Sigmoid colon (tissue), 7 donors: ENCODE measurements around the gene BMPER. TPM values are rescaled to one million over a fixed set of nuclear protein-coding genes. Genes with fewer than 3 reads are reported as not detected.
"Not testable (repeated sequence)": the region's sequence is repeated elsewhere in the genome, so short reads cannot be mapped to it uniquely, and the experiment has no call there.

Experiments
- DNase-seq: peaks from one replicate; pipeline ENCODE4 v3.0.0-alpha.2; 2019
- H3K27ac ChIP-seq, 4 donors: fragments of 200-600 bp; sonication (generic); one replicate each; pipeline ENCODE4 v1.5.1; 2016 to 2019; ENCODE audit warnings: mild to moderate bottlenecking in 1 of 4
- H3K27me3 ChIP-seq, 3 donors: fragments of 200-600 bp; sonication (generic); one replicate each; pipeline ENCODE4 v1.5.1; 2019; ENCODE audit warnings: mild to moderate bottlenecking in 1 of 3
- H3K36me3 ChIP-seq, 4 donors: fragments of 200-600 bp; sonication (generic); one replicate each; pipeline ENCODE4 v1.5.1; 2016 to 2019
- H3K4me1 ChIP-seq, 4 donors: fragments of 200-600 bp; sonication (generic); one replicate each; pipeline ENCODE4 v1.5.1; 2017 to 2019
- H3K4me3 ChIP-seq, 4 donors: fragments of 200-600 bp; sonication (generic); one replicate each; pipeline ENCODE4 v1.5.1; 2017 to 2019; ENCODE audit warnings: mild to moderate bottlenecking in 2 of 4, moderate library complexity in 1 of 4
- H3K9me3 ChIP-seq, 4 donors: fragments of 200-600 bp in 3 of 4; sonication (generic) in 3 of 4; one replicate each; pipeline versions ENCODE4 v1.5.1 to v1.6.1; 2013 to 2019
- EP300 ChIP-seq, 4 donors: sonication (generic); formaldehyde crosslinking; IDR thresholded peaks; one replicate each; pipeline ENCODE4 v1.6.1; 2017; ENCODE audit warnings: antibody characterized with exemption in 4 of 4
- POLR2A ChIP-seq, 2 donors: fragments of 450-650 bp; IDR thresholded peaks; one replicate each; pipeline ENCODE4 v1.6.1; 2016; ENCODE audit warnings: antibody characterized with exemption in 2 of 2, mild to moderate bottlenecking in 2 of 2, moderate library complexity in 2 of 2
- POLR2AphosphoS5 ChIP-seq, 4 donors: sonication (generic); formaldehyde crosslinking; IDR thresholded peaks; one replicate each; pipeline ENCODE4 v1.6.1; 2017; ENCODE audit warnings: antibody characterized with exemption in 4 of 4
- WGBS, 2 donors: extraction: QIAGEN DNeasy Blood & Tissue Kit; methylation state at CpG; one replicate each; pipeline ENCODE4 v1.1.7; 2013; 5-methylcytosine and 5-hydroxymethylcytosine counted together
- intact Hi-C: fragments of 100-400 bp; cut with DNase I; formaldehyde crosslinking; loops from one replicate; pipeline ENCODE4 v1.15.1; 2023
- polyA plus RNA-seq, 3 donors: library from polyadenylated mRNA; stranded (reverse); fragments of 200-250 nt; gene quantifications; one replicate each; pipeline ENCODE4 v1.2.3, GENCODE V29; 2013
- total RNA-seq, 4 donors: library from RNA; depleted of rRNA; stranded (reverse); fragments of >200 nt; gene quantifications; one replicate each; pipeline ENCODE4 v1.1.0, GENCODE V29; 2016
- TF ChIP-seq, protein P1 (sequence below), 4 experiments: fragments of 450-650 bp in 3 of 4; fragments of 200-600 bp in 1 of 4; IDR thresholded peaks; one replicate each; pipeline ENCODE4 v1.5.1; 2016 to 2019; ENCODE audit warnings: antibody characterized with exemption in 4 of 4, mild to moderate bottlenecking in 3 of 4, moderate library complexity in 2 of 4
- donor health status: healthy with polysubstance abuse.
- donor health status: Bipolar disorder and iron deficiency.
- donor health status: healthy.

Gene BMPER
- total and polyA plus RNA-seq, 7 donors = 0.51 to 3.1 (median 1.6) TPM; not detected in 1

DNA sequence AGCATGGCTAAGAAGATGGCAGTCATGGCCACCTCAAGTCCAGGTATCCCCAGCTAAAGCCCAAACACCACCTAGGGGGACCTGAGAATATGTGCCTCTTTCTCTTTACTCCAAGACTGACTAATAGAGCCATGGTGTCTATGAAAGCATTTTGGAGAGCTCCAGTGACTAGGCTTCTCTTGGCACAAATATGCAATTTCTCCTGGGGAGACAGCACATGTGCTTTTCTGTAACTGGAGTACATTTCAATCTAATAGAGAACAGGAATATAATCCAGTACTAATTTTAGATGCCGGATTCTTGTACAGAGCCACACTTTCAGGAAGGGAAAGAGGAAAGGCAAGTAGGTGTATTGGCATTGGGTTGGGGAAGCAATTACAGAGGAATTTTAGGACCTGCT lies 260.1 kb downstream of the BMPER start:
- TF ChIP-seq, protein P1, sequence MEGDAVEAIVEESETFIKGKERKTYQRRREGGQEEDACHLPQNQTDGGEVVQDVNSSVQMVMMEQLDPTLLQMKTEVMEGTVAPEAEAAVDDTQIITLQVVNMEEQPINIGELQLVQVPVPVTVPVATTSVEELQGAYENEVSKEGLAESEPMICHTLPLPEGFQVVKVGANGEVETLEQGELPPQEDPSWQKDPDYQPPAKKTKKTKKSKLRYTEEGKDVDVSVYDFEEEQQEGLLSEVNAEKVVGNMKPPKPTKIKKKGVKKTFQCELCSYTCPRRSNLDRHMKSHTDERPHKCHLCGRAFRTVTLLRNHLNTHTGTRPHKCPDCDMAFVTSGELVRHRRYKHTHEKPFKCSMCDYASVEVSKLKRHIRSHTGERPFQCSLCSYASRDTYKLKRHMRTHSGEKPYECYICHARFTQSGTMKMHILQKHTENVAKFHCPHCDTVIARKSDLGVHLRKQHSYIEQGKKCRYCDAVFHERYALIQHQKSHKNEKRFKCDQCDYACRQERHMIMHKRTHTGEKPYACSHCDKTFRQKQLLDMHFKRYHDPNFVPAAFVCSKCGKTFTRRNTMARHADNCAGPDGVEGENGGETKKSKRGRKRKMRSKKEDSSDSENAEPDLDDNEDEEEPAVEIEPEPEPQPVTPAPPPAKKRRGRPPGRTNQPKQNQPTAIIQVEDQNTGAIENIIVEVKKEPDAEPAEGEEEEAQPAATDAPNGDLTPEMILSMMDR (IDR thresholded peaks at IDR 0.05) = no peak
- TF ChIP-seq EP300 (IDR thresholded peaks at IDR 0.05) (no peak), POLR2A (IDR thresholded peaks at IDR 0.05) (no peak), POLR2AphosphoS5 (IDR thresholded peaks at IDR 0.05) (no peak)
- Histone ChIP-seq H3K27me3 (no peaks in the 10 kb centered on the region), H3K27ac (no peak overlapping the region), H3K4me1 (no peaks in the 10 kb centered on the region), H3K4me3 (no peak overlapping the region), H3K36me3 (no peaks in the 10 kb centered on the region), H3K9me3 (no peaks in the 10 kb centered on the region)
- DNase-seq = no peak
- intact Hi-C loops = no loop called here
- WGBS, 2 donors = 88 to 92% methylated on average over 1 of the region's 1 CpG

DNA sequence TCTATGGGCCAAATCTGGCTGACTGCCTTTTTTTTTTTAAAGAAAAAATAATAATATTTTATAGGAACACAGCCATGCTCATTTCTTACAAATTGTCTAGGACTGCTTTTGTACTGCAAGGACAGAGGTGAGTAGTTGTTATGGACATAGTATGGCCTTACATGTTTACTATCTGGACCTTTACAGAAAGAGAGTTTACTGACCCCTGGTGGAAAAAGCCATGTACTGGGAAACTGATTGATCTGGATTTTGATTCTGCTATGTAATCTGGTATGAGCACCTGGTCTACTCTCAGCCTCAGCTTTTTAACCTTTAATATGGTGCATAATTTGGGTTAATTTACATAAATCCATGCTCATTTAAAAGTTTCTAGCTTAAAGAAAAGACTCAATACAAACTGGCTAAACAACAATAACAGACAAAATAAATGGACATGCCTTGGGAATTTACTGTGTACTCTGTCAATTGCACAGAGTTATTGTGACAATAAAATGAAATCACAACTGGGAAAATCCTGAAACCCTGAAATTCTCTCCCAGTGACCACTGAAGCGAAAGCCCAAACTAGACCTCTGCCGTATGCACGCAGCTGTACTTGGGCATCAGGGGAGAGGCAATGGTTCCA lies 260.7 kb downstream of the BMPER start:
- WGBS, 2 donors = 93 to 99% methylated on average over 3 of the region's 3 CpGs
- TF ChIP-seq, protein P1 (IDR thresholded peaks at IDR 0.05) = peak in 2 of 4 experiments; percentile 10 to 30
- TF ChIP-seq EP300 (IDR thresholded peaks at IDR 0.05) = no peak
- no peaks in the 10 kb centered on the region for H3K9me3 ChIP-seq
- no peaks in the 10 kb centered on the region for H3K36me3 ChIP-seq
- intact Hi-C loops = no loop called here
- H3K4me3 ChIP-seq = no peak overlapping the region
- no peaks in the 10 kb centered on the region for H3K27me3 ChIP-seq
- no peak for DNase-seq
- H3K27ac ChIP-seq = no peak overlapping the region
- H3K4me1 ChIP-seq = no peaks in the 10 kb centered on the region

DNA sequence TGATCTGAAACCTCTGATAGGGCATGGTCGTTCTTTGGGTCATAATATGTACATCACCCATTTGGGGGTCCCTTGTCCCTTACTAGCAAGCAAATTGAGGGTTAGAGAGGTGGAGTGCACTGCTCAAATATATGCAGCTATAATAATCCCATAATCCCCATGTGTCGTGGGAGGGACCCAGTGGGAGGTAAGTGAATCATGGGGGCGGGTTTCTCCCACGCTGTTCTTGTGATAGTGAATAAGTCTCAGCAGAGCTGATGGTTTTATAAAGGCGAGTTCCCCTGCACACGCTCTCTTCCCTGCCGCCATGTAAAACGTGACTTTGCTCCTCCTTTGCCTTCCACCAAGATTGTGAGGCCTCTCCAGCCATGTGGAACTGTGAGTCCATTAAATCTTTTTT lies 262.7 kb downstream of the BMPER start:
- intact Hi-C loops = no loop called here
- H3K4me3 ChIP-seq = no peak overlapping the region
- H3K9me3 ChIP-seq = no peaks in the 10 kb centered on the region
- DNase-seq = no peak
- WGBS, 2 donors = 74 to 78% methylated on average over 8 of the region's 8 CpGs
- no peak for TF ChIP-seq POLR2A (IDR thresholded peaks at IDR 0.05)
- no peak for TF ChIP-seq EP300 (IDR thresholded peaks at IDR 0.05)
- TF ChIP-seq POLR2AphosphoS5 (IDR thresholded peaks at IDR 0.05) = no peak
- TF ChIP-seq, protein P1 (IDR thresholded peaks at IDR 0.05) = no peak
- no peaks in the 10 kb centered on the region for H3K36me3 ChIP-seq
- no peak overlapping the region for H3K27ac ChIP-seq
- no peaks in the 10 kb centered on the region for H3K27me3 ChIP-seq
- no peaks in the 10 kb centered on the region for H3K4me1 ChIP-seq

DNA sequence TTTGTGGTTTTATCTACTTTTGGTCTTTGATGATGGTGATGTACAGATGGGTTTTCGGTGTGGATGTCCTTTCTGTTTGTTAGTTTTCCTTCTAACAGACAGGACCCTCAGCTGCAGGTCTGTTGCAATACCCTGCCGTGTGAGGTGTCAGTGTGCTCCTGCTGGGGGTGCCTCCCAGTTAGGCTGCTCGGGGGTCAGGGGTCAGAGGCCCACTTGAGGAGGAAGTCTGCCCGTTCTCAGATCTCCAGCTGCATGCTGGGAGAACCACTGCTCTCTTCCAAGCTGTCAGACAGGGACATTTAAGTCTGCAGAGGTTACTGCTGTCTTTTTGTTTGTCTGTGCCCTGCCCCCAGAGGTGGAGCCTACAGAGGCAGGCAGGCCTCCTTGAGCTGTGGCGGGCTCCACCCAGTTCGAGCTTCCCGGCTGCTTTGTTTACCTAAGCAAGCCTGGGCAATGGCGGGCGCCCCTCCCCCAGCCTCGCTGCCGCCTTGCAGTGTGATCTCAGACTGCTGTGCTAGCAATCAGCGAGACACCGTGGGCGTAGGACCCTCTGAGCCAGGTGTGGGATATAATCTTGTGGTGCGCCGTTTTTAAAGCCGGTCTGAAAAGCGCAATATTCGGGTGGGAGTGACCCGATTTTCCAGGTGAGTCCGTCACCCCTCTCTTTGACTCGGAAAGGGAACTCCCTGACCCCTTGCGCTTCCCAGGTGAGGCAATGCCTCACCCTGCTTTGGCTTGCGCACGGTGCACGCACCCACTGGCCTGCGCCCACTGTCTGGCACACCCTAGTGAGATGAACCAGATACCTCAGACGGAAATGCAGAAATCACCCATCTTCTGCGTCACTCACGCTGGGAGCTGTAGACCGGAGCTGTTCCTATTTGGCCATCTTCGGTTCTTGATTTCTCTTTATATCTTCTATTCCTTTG lies 269.6 kb downstream of the BMPER start:
- H3K9me3 ChIP-seq, H3K4me1 ChIP-seq, intact Hi-C loops, H3K27ac ChIP-seq, DNase-seq, H3K36me3 ChIP-seq, H3K27me3 ChIP-seq, H3K4me3 ChIP-seq: not testable (repeated sequence)
- 64 to 67% methylated on average over 29 of the region's 32 CpGs for WGBS, 2 donors

DNA sequence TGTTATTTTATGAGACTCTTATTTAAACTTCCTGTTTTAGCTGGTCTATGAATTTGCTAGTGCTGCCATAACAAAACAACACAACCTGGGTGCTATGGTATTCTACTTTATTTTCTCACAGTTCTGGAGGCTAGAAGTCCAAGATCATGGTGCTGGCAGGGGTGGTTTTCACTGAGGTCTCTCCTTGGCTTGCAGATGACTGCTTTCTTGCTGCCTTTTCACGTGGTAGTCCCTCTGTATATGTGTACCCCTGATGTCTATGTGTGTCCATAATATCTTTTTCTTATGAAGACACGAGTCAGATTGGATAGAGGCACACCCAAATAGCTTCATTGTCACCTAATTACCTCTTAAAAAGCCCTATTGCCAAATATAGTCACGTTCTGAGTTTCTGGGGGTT lies 270.5 kb downstream of the BMPER start:
- peaks cover 0 to 5% (median 0%) of the 10 kb centered on the region in 4 donors for H3K9me3 ChIP-seq
- no peak for TF ChIP-seq POLR2AphosphoS5 (IDR thresholded peaks at IDR 0.05)
- TF ChIP-seq, protein P1 (IDR thresholded peaks at IDR 0.05) = no peak
- TF ChIP-seq EP300 (IDR thresholded peaks at IDR 0.05) = no peak
- no peak for TF ChIP-seq POLR2A (IDR thresholded peaks at IDR 0.05)
- DNase-seq = no peak
- no peak overlapping the region for H3K4me3 ChIP-seq
- intact Hi-C loops = no loop called here
- H3K4me1 ChIP-seq = no peaks in the 10 kb centered on the region
- H3K27me3 ChIP-seq = no peaks in the 10 kb centered on the region
- 72 to 74% methylated on average over 3 of the region's 3 CpGs for WGBS, 2 donors
- no peaks in the 10 kb centered on the region for H3K36me3 ChIP-seq
- H3K27ac ChIP-seq = no peak overlapping the region
